DOHH2 (cell line): ENCODE data around the gene TGM1.

ENCODE experiments used
- EZH2phosphoT487 ChIP-seq: fragments of 200-600 bp; sonication (generic); IDR thresholded peaks from 2 replicates; pipeline ENCODE4 v1.6.1; 2017; ENCODE audit warnings: borderline replicate concordance, mild to moderate bottlenecking, antibody characterized with exemption, low read length, moderate library complexity, mixed read lengths
- TF ChIP-seq, protein P1 (sequence below): fragments of 200-600 bp; sonication (generic); IDR thresholded peaks from one replicate; pipeline ENCODE4 v1.5.1; 2014; ENCODE audit warnings: antibody characterized with exemption, mild to moderate bottlenecking, low read depth, low read length; ENCODE audit not compliant: poor library complexity, severe bottlenecking

DNA sequence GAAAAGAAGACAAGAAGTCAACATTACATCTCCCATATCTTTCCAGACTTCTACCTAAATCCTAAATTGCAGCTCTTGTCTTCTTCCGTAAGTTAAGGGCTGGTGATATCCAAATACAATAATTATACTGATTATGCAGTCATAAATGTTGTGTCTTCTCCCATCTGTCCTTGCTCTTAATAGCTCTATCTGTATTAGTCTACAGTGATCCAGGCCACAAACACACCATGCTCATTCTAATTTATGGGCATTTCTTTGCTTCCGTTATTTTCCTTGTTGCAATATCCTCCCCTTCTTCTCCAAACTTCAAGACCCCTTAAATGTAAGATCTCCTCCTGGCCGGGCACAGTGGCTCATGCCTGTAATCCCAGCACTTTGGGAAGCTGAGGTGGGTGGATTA lies 43.5 kb downstream of the TGM1 start:
- TF ChIP-seq, protein P1, sequence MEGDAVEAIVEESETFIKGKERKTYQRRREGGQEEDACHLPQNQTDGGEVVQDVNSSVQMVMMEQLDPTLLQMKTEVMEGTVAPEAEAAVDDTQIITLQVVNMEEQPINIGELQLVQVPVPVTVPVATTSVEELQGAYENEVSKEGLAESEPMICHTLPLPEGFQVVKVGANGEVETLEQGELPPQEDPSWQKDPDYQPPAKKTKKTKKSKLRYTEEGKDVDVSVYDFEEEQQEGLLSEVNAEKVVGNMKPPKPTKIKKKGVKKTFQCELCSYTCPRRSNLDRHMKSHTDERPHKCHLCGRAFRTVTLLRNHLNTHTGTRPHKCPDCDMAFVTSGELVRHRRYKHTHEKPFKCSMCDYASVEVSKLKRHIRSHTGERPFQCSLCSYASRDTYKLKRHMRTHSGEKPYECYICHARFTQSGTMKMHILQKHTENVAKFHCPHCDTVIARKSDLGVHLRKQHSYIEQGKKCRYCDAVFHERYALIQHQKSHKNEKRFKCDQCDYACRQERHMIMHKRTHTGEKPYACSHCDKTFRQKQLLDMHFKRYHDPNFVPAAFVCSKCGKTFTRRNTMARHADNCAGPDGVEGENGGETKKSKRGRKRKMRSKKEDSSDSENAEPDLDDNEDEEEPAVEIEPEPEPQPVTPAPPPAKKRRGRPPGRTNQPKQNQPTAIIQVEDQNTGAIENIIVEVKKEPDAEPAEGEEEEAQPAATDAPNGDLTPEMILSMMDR, result no peak
- TF ChIP-seq EZH2phosphoT487, result no peak
